AML-193 (cell line): ENCODE measurements around the gene FAM114A2.

ENCODE experiments used
- DNase-seq, 2 experiments: peaks; one replicate each; lab custom pipeline; 2025; lab: John Stamatoyannopoulos, UW

FAM114A2 gene

DNA sequence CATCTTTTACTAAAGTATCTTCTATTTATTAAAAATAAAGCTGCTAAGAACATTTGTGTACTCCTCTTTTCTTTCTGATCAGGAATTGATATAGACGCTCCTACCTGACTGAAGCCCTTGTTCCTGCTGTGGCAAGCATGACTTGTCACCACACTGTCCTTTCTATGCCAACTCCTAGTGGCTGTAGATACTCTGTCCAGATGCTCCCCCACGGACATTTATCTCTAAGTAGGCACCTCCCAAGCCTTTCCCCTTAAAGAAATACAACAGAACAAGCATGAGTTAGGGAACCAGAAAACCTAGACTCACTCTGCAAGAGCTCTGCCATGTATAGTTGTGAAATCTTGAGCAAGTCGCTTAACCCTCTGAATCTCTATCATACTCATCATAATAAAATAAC lies 53.2 kb downstream of the FAM114A2 start:
- DNase-seq = no peak

- no peak for DNase-seq
Measured at GRCh38 chr5:153983885-153984284, 54.8 kb downstream of the FAM114A2 start.

DNA sequence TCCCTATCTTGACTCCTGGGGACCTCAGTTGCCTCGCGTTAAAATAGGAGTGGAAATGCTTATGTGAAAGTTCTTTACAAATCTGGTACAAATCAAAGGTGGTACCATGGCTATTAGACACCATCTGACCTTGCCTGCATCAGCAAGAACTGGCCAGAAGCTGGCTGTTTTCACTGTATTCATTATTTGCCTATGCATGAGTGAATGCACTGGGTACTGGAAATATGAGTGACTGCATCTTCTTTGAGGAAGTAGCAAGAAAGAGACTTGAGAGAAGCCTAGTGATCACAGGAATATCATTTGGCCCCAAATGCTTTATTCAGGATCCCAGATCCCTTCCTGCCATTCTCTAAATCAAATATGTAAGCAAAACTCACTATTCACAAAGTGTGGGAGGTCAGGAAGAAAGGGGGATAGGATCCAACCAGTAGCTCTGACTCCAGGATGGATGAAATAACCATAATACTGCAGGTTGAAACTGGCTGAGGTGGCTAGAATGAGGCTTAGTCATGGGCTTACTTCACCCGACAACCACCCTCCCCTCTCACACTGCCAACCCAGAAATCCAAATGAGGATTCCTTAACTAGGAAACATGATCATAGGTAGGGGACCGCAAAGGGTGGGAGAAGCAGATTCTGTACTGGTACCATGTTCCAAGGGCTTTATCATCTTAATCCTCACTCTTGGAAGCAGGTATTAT lies 56.7 kb downstream of the FAM114A2 start:
- DNase-seq = no peak

GRCh38 chr5:153979028-153979783 lies 59.5 kb downstream of the FAM114A2 start:
- DNase-seq = no peak

DNA sequence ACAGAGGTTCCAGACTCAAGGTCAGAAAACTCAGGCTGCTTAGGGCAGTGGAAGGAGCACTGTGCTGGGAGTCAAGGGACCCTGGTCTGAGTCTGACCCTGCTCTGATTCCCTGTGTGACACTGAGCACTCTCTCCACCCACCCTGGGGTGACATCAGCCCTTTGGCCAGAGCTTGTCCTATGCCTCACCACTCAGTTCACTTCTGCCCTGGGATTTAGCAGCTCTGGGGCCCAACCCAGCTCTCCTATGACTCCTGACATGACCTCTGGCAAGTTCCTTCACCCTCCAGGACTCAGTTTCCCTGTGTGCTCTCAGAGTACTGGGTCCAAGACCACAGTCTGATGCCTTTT lies 63.9 kb downstream of the FAM114A2 start:
- DNase-seq = no peak

GRCh38 chr5:153974131-153974812 lies 64.4 kb downstream of the FAM114A2 start:
- DNase-seq = peak; percentile 33 to 35

DNA sequence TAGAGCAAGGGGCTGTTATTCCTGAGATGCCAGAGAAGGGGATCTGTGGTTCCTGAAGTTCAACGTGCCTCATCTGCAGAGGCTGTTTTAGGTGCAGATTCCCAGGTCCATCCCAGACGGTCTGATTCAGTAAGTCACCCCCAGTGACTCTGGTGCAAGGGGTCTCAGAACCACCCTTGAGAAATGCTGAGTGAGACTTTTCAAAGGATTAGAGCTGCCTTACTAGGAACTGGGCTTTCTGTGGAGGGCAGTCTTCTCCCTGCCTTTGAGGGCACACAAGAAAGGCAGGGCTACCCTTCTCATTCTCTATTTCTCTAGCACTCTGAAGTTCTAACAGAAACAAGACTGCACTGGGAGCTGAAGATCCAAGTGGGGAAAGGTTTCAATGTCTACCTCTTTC lies 66.5 kb downstream of the FAM114A2 start:
- no peak for DNase-seq

- DNase-seq = no peak
Measured at GRCh38 chr5:153970496-153970895, 68.2 kb downstream of the FAM114A2 start.

GRCh38 chr5:153969563-153969895 lies 69.2 kb downstream of the FAM114A2 start:
- peak in 1 of 2 experiments; percentile 4 for DNase-seq

DNA sequence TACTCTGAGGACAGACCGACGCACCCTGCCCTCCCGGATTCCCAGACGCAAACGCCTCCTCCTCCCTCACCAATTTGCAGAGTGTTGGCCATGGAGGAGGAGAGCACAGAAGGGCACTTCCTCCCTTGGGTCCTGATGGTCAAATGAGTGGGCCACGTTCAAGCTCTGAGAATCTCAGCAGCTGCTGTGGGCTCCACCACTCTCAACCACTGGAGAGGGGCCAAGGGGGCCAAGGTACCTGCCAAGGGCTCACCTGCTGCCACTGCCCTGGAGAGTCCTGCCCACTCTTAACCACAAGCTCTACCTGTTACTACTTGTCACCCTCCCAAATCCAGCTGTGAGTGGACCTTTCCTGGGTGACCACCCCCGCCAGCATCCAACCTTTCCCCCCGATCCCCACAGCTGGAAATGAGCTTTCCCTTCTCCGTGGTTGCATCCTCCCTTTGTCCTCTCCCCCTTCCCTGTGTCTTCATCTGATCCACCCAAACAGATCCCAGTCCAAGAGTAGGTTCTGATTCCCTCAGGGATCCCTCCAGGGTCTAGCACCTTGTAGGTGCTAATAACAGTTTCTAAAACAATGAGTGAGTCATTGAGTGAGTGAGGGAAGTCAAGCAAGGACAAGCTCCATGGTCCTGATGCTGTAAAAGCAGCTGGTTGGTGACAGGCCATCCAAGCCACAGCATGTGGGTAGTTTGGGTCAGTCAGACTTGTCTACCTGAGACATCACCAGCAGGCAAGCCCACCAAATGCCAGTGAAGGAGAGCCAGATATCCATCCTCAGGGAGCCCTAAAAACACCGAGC lies 69.7 kb downstream of the FAM114A2 start:
- DNase-seq = no peak

DNA sequence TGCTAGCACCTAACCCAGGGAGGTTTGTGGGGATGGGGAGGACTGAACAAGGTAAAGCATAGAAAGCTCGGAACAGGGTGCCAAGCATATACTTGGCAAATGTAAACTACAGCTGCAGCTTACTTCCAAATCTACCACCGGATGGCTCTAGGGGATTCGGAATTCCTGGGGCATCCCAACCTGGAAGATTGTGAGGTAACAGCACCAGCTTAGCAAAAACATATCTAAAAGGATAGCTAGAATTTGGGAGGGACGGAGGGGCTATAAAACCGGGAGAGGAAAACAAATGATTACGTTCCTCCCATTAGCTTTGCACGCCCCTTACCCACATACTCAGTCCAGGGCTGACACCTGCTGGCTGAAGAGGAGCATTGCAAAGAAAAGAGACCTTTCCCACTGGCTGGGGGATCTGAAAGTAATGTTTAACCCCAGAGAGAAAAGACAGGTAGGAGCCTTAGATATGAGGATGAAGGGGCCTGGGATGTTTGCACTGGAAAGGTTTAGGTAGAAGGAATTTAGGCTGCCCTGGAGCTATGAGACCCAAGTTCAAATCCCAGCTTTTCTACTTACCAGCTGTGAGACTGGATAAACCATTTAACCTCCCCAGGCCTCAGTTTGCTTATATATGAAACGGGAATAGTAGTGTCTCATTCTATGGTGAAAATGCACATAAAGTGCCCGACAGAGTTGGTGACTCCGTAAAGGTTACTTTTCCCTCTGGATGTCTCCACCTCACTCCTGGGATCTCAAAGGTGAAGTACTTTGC lies 73.6 kb downstream of the FAM114A2 start:
- peak; percentile 23 to 46 for DNase-seq

DNA sequence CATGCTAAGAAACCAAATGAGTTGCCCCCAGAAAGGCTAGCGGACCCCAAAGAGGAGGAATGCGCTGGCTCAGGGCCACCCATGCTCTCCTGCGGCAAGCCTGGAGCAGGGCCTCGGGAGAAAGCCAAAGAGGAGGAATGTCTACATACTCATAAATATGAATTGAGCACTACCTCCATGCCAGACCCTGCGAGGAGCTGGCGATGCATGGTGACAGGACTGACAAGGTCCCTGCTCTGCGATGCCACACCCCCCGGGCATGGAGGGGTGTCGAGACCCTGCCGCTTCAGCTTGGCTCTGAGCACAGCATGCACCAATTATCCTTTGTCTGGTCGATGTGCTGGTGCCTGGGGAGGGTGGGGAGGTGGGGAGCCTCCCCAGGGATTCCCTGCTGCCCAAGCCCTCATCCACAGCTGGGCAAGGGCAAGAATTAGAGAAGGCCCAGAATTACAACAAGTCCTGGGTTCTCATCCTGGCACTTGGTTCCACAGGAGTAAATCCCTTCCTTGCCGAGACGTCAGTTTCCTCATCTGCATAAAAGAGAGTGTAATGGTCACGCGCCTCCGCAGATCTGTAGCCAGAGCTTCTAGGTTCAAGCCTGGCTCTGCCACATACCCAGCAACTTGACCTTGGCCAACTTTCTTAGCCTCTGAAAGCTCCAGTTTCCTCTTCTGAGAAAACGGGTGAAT lies 74.4 kb downstream of the FAM114A2 start:
- no peak for DNase-seq

GRCh38 chr5:153960269-153961215 lies 78.2 kb downstream of the FAM114A2 start:
- no peak for DNase-seq

- DNase-seq = no peak
Measured at GRCh38 chr5:153959134-153959957, 79.4 kb downstream of the FAM114A2 start.

DNA sequence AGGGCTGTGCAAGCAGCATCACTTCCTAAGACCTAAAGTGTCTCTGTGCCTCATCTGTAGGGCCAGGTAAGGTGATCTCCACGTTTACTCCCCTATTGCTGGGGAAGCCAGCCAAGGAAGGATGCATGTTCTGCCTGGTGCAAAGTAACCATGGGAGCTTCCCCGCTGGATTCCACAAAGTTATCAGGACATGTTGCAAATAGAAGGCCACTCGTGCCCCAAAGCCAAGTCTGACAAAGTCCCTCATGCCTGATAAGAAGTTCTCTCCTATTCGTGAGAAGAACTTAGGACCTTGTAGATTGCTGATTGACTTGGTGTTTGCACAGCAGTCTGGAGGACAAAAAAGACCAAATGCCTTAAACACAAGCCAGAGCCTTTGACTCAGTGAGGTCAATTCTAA lies 81.5 kb downstream of the FAM114A2 start:
- DNase-seq = no peak

DNA sequence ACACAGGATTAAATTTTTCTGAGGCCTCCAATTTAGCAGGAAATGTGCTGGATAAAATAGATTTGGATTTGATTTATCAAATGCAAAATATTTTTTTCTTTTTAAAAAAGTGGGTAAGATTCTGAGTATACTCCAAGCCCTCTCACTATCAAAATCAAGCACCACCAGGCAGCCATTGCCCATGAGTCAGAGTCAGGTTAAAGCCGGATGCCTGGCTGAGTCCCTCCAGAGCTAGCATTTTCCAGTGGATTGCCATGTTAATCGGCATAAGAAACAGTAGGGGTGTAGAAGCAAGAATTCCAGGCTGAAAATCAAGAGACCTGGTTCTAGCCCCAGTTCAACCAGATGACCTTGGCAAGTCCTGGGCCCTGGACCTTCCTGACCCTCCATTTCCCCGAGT lies 85.3 kb downstream of the FAM114A2 start:
- no peak for DNase-seq

GRCh38 chr5:153952893-153953292 lies 85.8 kb downstream of the FAM114A2 start:
- DNase-seq = no peak

DNA sequence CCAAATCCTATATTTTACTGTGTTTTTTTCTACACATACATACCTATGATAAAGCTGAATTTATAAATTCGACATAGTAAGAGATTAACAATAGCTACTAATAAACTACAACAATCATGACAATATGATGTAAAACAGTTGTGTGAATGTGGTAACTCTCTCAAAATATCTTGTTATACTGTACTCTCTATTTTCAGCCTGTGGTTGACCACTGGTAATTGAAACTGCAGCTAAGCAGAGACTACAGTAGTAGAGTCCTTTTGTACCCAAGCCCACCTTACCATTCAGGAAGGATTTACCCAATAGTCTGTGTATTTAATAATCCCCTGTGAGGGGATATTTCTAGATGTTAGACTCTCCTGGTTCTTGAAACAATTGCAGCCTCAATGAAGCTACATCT lies 86.7 kb downstream of the FAM114A2 start:
- DNase-seq = no peak

DNA sequence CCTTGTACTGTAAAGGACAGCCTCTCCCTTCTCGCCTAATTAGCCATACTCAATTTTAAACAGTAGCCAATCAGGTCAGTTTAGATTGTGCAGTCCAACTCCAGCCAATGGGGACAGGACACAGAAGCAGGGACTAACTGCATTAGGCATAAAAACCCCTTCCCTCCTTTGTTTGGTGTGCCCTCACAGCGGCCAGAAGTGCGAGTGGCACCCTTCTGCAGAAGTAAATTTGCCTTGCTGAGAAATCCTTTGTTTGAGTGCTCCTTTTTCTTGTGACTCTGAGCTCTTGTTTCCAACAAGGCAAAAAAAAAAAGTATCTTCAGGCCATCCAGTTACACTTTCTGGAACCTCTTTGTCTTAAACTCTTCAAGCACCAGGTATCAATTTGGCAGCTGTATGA lies 97.4 kb downstream of the FAM114A2 start:
- DNase-seq = no peak
